Measurements from ENCODE around the gene SRCIN1.
"Not testable (repeated sequence)": the region's sequence is repeated elsewhere in the genome, so short reads cannot be mapped to it uniquely, and the experiment has no call there.

Gene SRCIN1, protein sequence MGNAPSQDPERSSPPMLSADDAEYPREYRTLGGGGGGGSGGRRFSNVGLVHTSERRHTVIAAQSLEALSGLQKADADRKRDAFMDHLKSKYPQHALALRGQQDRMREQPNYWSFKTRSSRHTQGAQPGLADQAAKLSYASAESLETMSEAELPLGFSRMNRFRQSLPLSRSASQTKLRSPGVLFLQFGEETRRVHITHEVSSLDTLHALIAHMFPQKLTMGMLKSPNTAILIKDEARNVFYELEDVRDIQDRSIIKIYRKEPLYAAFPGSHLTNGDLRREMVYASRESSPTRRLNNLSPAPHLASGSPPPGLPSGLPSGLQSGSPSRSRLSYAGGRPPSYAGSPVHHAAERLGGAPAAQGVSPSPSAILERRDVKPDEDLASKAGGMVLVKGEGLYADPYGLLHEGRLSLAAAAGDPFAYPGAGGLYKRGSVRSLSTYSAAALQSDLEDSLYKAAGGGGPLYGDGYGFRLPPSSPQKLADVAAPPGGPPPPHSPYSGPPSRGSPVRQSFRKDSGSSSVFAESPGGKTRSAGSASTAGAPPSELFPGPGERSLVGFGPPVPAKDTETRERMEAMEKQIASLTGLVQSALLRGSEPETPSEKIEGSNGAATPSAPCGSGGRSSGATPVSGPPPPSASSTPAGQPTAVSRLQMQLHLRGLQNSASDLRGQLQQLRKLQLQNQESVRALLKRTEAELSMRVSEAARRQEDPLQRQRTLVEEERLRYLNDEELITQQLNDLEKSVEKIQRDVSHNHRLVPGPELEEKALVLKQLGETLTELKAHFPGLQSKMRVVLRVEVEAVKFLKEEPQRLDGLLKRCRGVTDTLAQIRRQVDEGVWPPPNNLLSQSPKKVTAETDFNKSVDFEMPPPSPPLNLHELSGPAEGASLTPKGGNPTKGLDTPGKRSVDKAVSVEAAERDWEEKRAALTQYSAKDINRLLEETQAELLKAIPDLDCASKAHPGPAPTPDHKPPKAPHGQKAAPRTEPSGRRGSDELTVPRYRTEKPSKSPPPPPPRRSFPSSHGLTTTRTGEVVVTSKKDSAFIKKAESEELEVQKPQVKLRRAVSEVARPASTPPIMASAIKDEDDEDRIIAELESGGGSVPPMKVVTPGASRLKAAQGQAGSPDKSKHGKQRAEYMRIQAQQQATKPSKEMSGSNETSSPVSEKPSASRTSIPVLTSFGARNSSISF

GRCh38 chr17:38605841-38606645 lies at the start of gene SRCIN1:
Gene SRCIN1, minus strand, starts transcription at chr17:38605952. Its CDS starts 247 bp downstream, at chr17:38605705.
- DNase-seq (ENCODE audit: low spot score): peak; percentile 15

GRCh38 chr17:38654411-38655398 lies 49.0 kb upstream of the SRCIN1 start:
- DNase-seq (ENCODE audit: low spot score): no peak

DNA sequence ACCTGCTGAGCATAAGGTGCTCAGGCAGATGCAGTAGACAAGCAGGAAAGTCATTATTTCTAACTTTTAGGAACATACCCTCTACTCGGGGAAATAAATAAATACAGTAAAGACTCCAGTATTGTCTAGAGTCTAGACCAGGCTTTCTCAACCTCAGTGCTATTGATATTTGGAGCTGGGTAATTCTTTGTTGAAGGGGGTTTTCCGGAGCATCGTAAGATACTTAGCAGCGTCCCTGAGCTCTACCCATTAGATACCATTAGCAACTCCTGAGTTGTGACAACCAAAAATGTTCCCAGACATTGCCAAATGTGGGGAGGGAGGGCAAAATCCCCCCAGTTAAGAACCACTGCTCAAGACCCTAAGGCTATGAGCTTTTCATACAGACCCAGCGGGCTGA lies 47.9 kb upstream of the SRCIN1 start:
- DNase-seq (ENCODE audit: low spot score): no peak

DNA sequence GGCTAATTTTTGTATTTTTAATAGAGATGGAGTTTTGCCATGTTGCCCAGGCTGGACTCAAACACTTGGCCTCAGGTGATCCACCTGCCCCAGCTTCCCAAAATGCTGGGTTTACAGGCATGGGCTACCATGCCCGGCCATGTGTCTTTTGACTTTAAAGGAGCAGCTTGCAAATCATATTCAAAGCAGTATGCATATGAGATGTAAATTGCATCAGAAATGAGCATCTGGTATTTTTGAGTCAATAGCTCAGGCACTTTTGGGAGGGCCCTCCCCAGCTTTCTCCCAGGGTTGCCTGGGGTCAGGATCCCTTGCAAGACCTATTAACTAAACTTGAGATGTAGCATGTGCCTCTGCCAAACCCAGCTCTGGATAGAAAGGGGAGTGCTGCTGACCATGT lies 47.5 kb upstream of the SRCIN1 start:
- DNase-seq (ENCODE audit: low spot score): no peak

DNA sequence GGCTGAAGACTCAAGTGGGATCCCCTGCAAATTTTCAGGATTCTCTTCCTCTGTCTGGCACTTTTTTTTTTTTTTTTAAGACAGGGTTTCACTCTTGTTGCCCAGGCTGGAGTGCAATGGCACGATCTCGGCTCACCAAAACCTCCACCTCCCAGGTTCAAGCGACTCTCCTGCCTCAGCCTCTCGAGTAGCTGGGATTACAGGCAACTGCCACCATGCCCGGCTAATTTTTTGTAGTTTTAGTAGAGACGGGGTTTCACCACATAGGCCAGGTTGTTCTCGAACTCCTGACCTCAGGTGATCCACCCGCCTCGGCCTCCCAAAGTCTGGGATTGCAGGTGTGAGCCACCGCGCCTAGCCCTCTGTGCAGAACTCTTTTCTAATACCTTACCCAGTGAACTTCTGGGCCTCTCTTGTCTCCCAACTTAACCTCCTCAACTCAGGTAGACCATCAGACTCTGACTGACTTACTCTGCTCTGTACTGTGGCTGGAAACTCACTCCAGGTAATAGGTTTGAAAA lies 45.0 kb upstream of the SRCIN1 start:
- DNase-seq (ENCODE audit: low spot score): not testable (repeated sequence)

- DNase-seq (ENCODE audit: low spot score): no peak
These were observed 32.2 kb upstream of the SRCIN1 start for GRCh38 chr17:38637951-38638350.

- no peak for DNase-seq (ENCODE audit: low spot score)
These were observed 30.3 kb upstream of the SRCIN1 start for GRCh38 chr17:38636054-38636453.

- no peak for DNase-seq (ENCODE audit: low spot score)
These were observed 26.6 kb upstream of the SRCIN1 start for GRCh38 chr17:38632334-38632733.

DNA sequence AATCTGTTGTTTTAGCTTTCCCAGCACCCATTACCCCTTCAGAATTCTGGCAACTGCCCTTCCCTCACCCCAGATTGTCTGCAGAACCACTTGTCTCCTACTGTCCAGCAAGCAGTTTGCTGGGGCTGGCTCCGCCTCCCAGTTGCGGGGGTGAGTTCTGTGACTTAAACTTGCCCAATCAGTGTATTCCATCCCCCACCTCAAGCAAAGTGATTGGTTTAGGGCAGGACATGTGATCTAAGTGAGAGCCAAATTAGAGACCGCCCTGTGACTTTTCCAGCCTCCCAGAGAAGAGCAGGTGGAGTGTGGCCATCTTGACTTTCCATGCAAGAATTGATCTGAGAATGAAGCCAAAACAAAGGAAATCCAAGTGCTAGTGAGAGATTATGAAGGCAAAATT lies 22.7 kb upstream of the SRCIN1 start:
- no peak for DNase-seq (ENCODE audit: low spot score)

GRCh38 chr17:38627957-38628356 lies 22.2 kb upstream of the SRCIN1 start:
- DNase-seq (ENCODE audit: low spot score): no peak

GRCh38 chr17:38626606-38627226 lies 21.0 kb upstream of the SRCIN1 start:
- not testable (repeated sequence) for DNase-seq (ENCODE audit: low spot score)

- no peak for DNase-seq (ENCODE audit: low spot score)
These were observed 19.7 kb upstream of the SRCIN1 start for GRCh38 chr17:38625482-38625881.

- DNase-seq (ENCODE audit: low spot score): not testable (repeated sequence)
These were observed 19.1 kb upstream of the SRCIN1 start for GRCh38 chr17:38624782-38625355.

- DNase-seq (ENCODE audit: low spot score): no peak
These were observed 15.8 kb upstream of the SRCIN1 start for GRCh38 chr17:38621538-38621937.

GRCh38 chr17:38620551-38621277 lies 15.0 kb upstream of the SRCIN1 start:
- no peak for DNase-seq (ENCODE audit: low spot score)

DNA sequence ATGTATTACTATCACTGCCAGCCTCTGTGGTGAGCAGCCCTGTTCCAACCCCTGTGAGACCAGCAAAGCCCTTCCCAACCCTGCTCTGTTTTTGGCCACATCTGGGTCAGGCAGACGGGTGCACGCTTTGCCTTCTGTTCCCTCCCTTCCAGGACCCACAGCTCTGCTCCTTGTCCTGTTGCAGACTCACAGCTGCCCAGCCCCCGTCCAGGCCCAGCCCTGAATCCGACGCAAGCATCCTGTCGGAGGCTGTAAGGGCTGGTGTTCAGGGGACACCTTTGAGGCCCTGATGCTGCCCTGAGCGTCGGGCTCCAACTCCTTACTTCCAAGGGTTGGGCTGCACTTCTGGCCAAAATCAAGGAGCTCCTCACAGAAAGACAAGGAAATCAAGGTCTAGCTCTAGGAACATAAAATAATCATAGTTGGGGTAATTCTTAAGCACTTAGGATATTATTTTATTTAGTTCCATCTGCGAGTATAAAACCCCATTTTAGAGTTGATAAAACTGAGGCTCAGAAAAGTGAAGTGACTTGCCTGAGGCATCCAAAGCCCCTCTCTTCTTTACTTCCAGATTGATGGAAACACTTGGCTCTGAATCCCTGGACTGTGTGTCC lies 14.3 kb upstream of the SRCIN1 start:
- no peak for DNase-seq (ENCODE audit: low spot score)

DNA sequence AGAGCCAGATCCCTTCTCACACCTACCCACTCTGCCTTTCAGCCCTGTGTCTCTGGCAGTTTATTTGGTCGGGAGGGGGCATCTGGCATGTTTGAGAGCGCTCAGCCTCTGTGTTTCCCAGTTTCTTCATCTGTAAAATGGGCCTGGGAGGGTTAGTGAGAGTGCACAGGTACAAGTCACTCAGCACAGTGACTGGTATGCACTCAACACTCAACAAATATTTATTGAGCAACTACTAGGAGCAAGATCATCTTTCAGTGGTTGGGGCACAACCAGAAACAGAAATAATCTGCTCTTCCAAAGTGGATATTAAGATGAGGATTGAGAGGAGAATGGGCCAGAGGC lies 13.7 kb upstream of the SRCIN1 start:
- no peak for DNase-seq (ENCODE audit: low spot score)

All from hematopoietic multipotent progenitor cell treated with erythropoietin and hydrocortisone succinate and interleukin-3 and kit ligand, for 15 days (in vitro differentiated cells).